Adrenal gland (tissue), 5 donors: ENCODE measurements around the gene RBM10.

Experiments used
- CTCF ChIP-seq, 6 experiments: fragments of 450-650 bp in 4 of 6; fragments of 200-600 bp in 2 of 6; sonication (generic) in 1 of 6; IDR thresholded peaks; 1 replicate in 5 of 6; 2 replicates in 1 of 6; pipeline versions ENCODE4 v1.5.1 to v1.8.0; 2016 to 2021; ENCODE audit warnings: antibody characterized with exemption in 6 of 6, mild to moderate bottlenecking in 2 of 6, moderate library complexity in 1 of 6
- POLR2A ChIP-seq, 2 donors: fragments of 450-650 bp; IDR thresholded peaks; one replicate each; pipeline ENCODE4 v1.6.1; 2017; ENCODE audit warnings: antibody characterized with exemption in 2 of 2, mild to moderate bottlenecking in 2 of 2, moderate library complexity in 1 of 2
- donor health status: DM: no; HTN: no; CAD: no.

- TF ChIP-seq CTCF (IDR thresholded peaks at IDR 0.05) (no peak), POLR2A (IDR thresholded peaks at IDR 0.05) (no peak)
Observed at GRCh38 chrX:47198687-47199080, 53.7 kb downstream of the RBM10 start.
